Cerebellar cortex (tissue), 1 donor: ENCODE results near the gene MAEA.
A peak's percentile ranks its signal among the peaks of the same experiment; 100 is the strongest.

Experiments
- DNase-seq: peaks from one replicate; pipeline ENCODE4 v3.0.0-alpha.2; 2015; ENCODE audit warnings: low spot score

Gene MAEA

DNA sequence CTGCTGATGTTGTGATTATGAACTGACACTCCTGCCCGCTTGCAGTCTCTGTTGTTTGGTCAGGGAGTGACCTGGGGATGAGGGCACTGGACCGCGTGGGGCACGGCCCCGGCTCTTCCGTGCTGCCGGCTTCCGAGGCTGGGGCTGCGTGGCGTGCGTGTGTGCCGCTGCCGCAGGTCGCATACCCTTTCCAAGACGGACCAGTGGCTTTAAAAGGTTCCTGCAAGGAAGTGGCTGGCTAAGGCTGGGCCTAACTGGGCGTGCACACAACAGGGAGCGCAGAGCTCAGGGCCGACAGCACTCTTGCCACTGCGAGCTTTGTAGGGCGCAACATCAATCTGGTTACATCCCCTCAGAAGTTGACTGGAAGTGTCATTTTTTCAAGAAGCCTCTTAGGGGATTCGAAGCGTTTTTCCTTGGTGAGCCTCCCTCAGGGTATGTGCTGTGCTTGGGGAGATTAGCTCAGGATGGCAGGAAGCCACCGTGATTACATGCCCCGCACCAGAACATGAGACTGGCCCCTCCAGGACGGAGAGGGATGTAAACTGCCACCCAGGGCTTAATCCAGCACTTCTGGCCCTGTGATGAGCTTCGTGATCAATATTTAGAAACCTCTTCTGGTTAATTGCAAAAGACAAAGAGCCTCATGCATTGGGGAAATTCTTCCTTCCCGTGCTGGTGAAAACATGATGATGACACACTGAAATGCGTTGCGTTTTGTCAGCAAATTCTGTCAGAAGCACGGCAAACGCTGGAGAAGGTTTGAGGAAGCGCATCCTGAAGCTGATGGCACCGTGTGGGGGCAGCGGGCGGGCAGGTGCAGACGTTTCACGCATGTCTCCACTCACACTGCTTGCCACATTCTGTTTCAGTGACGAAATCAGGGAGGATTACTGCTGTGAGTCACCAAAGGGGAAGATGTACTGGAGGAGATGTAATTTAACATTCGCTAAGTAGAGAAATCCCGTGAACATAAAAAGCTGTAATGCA is 11.1 kb downstream of the MAEA start:
- DNase-seq: peak; percentile 22

DNA sequence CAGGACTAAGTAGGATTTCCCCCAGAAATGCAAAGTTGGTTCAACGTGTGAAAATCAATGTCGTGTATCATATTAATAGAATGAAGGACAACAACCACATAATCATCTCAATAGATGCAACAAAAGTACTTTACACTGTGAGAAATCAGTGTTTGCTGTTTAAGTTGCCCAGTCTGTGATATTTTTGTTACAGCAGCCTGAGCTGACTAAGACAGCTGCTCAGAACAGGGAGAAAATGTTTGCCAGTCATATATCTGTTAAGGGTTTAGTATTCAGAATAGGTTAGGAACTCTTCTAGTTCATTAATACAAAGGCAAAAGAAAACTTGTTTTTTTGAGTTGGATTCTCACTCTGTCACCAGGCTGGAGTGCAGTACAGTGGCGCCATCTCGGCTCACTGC is 12.5 kb downstream of the MAEA start:
- DNase-seq: no peak

DNA sequence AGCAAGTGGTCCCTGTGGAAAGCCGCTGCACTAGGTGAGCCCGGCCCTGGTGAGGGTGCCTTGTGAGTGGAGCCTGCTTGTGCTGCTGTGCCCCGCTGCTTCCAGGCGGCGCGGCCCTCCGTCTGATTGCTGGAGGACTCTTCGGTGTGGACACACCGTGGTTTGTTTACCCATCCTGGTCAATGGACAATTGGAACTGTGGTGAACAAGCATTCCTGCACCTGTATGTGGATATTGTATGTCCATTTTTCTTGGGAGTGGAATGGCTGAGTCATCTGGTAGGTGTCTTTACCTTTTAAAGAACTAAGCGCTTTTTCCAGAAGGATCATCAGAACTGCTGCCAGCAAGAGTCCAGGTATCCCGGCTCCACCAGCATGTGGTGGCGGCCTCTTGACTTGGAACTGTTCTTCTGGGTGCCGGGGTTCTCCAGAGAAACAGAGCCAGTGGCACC is 15.6 kb downstream of the MAEA start:
- no peak for DNase-seq

DNA sequence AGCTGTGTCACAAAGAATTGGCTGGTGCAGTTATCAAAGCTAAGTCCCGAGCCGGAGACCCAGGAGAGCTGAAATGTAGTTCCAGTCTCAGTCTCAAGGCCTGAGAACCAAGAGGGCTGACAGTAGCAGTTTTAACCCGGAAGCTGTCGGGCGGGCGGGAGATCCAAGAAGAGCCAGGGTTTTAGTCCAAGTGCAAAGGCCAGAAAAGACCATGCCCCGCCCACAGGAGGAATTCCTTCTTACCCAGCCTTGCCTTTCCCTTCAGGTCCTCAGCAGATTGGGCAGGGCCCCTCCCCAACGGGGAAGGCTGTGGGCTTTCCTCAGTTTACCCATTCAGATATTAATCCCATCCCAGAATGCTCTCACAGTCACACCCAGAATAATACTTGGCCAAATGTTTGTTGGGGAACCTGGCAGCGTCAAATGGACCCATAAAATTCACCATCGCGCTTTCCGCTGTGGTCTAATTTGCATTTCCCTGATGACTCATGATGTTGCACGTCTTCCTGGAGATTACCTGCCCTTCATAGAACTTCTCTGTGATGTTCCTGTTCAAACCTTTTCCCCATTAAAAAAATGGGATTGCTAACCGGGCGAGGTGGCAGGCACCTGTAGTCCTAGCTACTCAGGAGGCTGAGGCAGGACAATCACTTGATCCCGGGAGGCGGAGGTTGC is 16.2 kb downstream of the MAEA start:
- no peak for DNase-seq

DNA sequence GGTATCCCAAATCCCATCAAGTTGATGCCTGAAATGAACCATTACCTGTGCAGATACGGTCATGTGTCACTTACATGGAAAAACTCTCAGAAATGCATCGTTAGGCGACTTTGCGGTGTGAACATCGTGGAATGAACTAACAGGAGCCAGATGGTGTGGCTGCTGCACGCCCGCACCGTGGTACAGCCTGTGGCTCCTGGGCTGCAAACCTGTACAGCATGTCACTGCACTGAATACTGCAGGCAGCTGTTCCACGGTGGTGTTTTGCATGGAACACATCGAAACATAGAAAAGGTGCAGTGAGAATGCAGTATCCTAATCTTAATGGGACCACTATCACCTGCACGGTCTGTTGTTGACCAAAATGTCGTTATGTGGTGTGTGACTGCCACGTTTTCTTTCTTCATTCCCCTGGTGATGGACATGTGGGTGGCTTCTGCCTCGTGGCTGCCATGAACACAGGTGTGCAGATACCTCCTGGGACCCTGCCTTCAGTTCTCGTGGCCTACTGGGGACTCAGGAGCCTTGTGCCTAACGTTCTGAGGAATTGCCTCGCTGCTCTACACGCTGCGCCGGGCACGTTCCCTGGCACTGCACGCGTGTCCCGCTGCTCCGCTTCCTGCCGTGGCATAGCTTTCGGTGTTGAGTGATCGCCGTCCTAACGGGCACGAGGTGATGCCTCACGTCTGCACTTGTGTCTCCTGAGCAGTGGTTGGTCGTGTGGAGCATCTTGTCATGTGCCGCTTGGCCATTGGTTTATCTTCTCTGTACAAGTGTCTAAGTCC is 18.5 kb downstream of the MAEA start:
- no peak for DNase-seq

DNA sequence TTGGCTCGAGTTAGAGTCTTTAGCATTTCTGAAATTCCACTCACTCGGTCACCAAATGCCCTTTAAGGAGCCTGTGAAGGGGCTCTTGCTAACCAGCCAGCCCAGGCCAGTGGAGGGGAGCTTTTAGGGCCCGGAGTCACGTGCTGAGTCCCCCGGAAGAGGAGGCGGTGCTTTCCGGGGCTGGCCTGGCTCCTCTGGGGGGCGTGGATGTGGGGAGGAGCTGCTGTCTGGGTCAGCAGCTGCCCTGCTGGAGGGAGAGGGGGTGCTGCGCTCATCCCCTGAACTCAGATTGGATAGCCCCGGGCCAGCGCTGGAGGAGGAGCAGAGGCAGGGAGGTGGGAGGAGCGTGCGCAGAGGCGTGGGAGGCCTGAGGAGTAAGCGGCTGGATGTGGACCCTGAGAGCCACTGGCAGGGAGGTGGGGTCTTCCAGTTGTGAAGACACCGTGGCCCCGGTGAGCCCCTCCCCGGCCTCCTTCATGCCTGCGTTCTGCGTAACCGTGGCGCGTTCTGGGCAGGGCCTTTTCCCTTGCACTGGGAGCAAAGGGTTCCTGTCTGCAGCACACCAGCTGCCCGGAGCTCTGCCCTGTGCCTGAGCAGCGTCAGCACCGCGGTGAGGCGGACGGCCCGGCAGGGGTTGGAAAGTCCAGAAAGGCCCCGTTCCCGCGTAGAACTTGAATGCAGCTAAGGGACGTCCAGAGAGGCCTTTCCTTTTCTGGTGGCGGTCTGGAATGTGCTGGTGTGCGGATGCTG is 19.7 kb downstream of the MAEA start:
- peak; percentile 50 for DNase-seq

DNA sequence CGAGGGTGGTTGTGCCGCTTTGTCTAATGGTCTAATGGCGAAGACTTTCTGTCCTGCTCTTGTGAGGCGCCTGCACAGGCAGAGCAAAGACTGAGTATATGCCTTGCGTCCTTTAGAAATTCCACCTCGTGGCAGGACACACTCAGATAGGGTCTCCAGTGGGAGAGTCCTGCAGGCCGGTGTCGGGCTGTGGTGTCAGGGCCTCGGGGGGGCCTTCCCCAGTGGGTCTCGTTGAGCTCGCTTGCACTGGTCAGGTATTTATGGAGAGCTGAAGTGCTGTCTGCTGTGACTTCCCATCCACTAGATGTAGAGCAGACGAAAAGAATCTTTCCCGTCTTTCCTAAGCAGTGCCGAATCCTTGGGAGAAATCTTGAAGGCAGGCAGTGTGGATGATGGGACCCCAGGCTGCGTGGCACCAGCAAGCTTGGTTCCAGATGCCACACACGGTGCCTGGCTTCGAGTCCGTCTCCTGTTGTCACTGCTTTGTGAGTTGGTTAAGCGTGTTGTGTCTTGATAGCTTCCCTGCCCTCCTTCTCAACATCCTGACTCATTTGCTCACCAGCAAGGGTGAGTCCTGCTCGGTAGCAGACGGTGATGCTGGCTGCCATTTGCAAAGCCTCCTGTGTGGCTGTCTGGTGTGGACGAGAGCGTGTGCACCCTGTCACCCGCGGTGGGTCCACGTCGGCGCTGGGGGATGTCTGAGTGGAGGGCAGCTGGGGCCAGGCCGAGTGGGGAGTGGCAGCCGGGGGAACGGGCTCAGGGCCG is 20.5 kb downstream of the MAEA start:
- no peak for DNase-seq

DNA sequence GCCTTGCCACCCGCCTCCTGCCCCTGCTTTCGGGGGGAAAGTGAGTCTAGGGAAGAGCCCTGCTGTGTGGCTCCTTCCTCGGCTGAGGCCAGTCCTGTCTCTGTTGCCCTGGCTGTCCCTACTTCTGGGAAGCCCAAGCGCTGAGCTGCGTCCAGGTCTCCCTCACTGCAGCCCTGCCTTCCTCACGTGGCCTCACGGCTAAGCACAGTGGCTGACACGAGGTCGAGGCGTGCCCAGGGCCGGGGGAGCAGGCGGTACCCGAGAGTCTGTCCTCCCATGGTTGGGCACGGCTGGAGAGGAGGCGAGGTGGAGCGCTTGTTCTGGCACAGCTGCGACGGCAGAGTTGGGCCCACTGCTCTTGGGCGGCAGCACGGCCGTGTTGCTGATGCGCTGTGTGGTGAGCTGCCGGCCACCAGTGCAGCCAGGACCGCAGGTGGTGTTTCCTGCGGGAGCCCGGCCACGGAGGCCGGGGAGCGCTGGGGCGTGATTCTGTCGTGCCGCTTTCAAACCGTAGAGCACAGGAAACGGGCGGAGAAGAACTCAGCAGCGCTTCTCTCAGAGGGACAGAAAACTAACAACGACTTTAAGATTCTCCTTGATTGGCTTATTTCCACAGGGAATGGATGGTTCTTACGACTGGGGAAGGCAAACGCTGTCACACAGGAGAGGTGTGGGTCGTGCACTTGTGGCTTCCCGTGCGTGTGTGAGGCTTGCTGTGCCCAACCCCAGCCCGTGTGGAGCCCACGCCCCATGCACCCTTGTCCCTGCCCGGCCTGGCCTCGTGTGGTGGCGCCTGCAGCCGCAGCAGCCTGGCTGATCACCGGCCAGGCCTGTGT is 21.3 kb downstream of the MAEA start:
- no peak for DNase-seq

DNA sequence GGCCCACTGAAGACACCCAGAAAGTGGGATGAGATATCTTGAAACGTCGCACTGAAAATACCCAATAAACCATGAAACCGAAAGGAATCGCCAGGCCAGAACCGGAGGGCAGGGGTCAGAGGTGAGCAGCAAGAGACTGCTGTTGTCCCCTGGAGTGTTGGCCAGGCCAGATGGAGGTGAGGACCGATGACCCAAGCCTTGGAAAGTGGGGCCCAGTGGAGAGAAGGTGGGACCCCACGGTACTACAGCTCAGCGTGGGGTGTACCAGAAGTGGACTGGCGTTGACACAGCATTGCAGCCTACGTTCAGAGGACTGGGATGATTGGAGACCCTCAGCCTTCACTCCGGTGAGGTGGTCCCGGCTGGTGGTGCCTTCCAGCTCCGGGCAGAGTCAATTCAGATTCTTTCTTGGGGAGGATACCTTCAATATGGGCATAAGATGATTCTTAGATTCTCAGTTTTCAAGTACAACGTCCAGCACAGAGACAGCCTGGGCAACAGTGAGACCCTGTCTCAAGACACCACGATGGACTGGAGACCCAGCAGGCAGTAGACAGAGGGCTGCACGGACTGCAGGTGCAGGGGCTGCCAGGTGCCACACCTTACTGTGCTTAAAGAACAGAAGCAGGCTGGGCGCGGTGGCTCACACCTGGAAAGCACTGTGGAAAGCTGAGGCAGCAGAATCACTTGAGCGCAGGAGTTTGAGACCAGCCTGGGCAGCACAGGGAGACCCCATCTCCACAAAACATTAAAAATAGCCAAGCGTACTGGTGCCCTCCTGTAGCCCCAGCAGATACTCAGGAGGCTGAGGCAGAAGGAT is 23.3 kb downstream of the MAEA start:
- DNase-seq: no peak

DNA sequence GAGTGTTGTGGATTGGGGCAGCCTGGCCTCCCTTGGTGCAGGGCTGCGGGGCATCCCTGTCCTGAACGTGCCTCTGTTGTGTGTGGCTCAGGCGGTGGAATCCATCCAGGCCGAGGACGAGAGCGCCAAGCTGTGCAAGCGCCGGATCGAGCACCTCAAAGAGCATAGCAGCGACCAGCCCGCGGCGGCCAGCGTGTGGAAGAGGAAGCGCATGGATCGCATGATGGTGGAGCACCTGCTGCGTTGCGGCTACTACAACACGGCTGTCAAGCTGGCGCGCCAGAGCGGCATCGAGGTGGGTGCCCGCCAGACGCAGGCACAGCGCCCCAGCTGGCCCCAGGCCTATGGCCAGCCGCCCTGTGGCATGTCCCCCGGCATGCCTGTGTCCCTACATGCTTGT is 25.6 kb downstream of the MAEA start:
- peak; percentile 26 for DNase-seq

DNA sequence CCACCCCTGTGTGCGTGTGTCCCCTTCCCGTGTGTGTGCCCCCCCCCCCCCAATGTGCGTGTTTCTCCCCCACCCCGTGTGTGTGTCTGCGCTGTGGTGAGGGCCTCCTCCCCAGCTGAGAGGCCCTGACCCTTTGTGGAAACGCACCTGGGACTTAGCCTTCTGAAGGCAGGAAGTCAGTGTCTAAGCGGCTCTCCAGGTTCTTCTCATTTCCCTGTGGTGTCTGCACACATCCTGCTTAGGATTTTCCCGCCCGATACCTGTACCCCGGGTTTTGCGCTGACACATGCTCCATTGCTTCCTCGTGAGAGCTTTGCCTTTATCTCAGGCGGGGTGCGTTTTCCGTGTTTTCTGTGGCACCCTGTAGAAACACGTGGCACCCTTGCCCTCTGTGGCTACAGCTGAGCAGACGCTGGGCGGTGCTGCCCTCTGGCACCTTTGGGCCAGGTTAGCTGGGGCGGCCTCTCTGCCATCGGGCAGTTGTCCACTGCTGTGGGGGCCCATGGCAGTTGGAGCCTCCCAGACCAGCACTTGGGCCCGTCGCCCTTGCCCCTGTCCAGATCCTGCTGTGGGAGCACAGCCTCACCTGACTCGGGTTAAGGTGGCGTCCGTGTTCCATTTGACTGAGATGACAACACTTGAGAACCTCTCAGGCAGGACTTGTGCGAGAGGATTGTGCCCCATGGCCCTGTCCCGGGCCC is 26.3 kb downstream of the MAEA start:
- DNase-seq: no peak

DNA sequence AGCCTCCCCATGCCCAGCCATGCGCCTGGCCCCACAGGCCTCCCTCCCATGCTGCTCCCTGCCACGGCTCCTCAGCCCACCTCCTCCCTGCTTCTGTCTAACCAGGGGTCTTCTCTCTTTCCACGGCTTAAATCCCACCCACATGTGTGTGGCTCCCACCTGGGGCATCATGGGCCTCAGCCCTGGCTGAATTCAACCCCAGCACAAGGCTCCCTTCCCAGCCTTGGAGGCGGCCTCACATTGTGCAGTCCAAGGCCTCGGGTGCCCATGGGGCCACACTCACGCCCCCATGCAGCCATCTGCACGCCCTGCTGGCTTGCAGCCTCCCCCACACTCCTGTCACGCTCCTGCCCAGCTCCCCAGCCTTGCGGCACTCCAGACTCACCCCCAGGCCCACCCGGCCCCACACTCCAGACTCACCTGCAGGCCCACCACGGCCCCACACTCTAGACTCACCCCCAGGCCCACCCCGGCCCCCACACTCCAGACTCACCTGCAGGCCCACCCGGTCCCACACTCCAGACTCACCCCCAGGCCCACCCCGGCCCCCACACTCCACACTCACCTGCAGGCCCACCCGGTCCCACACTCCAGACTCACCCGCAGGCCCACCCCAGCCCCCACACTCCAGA is 27.0 kb downstream of the MAEA start:
- DNase-seq: no peak

DNA sequence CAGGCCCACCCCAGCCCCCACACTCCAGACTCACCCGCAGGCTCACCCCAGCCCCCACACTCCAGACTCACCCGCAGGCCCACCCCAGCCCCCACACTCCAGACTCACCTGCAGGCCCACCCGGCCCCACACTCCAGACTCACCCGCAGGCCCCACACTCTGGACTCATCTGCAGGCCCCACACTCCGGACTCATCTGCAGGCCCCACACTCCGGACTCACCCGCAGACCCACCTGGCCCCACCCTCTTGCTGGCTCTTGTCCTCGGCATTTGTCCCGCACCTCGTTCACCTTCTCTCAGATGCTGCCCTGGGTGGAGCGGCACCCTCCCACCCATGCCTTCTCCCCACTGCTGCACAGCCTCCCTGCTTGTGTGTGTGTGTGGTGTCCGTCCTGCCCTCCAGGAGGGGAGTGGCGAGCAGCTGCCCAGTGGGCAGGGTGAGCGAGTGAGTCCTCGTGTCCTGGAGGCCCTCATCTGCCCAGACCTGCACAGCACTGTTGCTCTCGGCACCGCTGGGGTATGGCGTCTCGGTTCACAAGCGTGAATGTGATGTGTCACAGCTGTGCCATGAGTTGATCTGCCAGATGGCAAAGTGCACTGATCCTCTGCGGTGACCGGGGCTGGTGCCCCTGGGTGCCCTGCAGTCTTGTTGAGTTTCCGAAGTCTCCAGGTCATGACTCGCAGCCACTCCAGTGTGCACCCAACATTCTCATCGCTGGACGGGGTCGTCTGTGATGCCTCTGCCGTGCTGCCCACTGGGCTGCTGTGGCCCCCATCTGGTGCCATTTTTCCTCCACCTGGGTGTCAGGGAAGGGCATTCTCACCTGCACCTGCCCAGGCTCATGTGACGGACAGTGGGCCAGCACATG is 27.7 kb downstream of the MAEA start:
- no peak for DNase-seq

DNA sequence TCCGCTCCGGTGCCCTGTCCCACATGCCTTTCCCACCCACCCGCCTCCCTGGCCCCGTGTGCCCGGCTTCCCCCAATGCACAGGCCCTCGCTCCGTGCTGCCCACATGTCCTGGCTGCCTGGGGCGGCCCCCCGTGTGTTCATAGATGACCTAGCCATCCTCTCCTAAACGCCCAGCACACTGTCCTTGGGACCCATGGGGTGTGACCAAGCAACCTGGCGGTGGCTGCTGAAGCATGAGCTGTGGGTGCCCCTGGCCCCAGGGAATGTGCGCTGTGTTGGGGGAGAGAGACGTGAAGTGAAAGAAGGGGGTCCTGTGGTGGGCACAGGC is 28.3 kb downstream of the MAEA start:
- DNase-seq: no peak

DNA sequence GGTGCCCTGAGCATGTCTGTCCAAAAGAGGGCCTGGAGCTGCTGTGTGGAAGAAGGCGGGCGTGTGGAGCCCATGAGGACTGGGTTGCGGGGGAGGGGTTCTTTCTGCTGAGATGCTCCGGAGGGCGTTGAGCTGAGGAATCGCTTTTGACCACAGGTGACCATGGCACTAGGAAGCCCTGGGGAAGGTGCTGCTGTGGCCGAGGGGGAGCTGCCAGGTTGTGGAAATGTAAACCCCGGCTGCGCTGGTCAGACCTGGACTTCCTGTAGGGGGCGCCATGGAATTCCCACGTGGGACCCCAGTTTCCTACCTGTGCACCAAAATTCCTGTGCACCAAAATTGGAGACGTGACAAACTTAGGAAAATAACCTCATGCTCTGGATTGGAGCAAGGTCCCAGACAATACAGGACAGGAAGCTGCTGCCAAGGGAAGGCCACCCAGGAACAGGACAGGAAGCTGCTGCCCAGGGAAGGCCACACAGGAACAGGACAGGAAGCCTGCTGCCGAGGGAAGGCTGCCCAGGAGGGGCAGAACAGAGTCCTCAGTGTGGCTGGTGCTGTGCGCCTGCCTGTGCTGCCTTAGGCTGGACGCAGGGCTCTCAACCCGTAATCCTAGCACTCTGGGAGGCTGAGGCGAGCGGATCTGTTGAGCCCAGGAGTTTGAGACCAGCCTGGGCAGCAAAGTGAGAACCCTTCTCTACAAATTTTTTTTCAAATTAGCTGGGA is 29.0 kb downstream of the MAEA start:
- DNase-seq: no peak

DNA sequence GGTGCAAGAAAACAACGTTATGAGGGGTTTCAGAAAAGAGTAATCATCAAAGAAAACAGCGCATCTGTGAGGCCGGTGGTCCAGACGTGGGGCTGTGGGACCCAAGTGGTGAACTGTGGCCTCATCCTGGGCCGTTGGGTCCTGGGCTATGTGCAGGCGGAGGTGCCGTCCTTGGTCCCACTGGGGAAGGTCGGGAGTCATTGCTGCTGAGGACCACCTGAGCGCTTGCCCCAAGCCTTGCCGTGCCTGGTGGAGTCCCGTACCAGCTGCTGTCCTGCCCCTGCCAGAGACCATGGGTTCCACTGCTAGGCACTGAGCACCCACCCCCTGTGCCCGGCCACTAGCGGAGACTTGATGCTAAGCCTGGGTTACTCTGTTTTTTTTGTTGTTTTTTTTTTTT is 31.8 kb downstream of the MAEA start:
- no peak for DNase-seq
